K562 (cell line): ENCODE results near the gene C1orf105. TPM values are rescaled to one million over a fixed set of nuclear protein-coding genes. Genes with fewer than 3 reads are reported as not detected.

Experiments
- ETS1 ChIP-seq: conservative IDR thresholded peaks from 2 replicates; pipeline ENCODE4 v1.6.1; 2011; ENCODE audit warnings: low read depth, mild to moderate bottlenecking, low read length; ENCODE audit not compliant: control insufficient read depth
- HDAC1 ChIP-seq, 2 experiments: fragments of 450-650 bp; IDR thresholded peaks; 2 replicates each; pipeline ENCODE4 v1.6.1; 2016 to 2017; ENCODE audit warnings: inconsistent platforms in 1 of 2, mild to moderate bottlenecking in 1 of 2, moderate library complexity in 1 of 2
- PATZ1 ChIP-seq: fragments of 250-450 bp; sonication (Bioruptor Pico); IDR thresholded peaks from 2 replicates; pipeline ENCODE4 v1.5.0; 2020; ENCODE audit warnings: mild to moderate bottlenecking, borderline replicate concordance
- RAD21 ChIP-seq, 2 experiments: fragments of 250-450 bp in 1 of 2; fragments of 450-650 bp in 1 of 2; sonication (Bioruptor Pico) in 1 of 2; formaldehyde crosslinking in 1 of 2; IDR thresholded peaks in 1 of 2; conservative IDR thresholded peaks in 1 of 2; 2 replicates each; pipeline versions ENCODE4 v1.4.0 to v1.8.0; 2020 to 2022; ENCODE audit warnings: mild to moderate bottlenecking in 2 of 2, moderate library complexity in 1 of 2
- RERE ChIP-seq: sonication (generic); formaldehyde crosslinking; IDR thresholded peaks from 2 replicates; pipeline ENCODE4 v1.8.0; 2023; ENCODE audit warnings: missing genetic modification reagents, mild to moderate bottlenecking, borderline replicate concordance
- SMARCA5 ChIP-seq: fragments of 450-650 bp; IDR thresholded peaks from 2 replicates; pipeline ENCODE4 v1.6.1; 2016
- TAF15 ChIP-seq: fragments of 200-400 bp; formaldehyde crosslinking; IDR thresholded peaks from 2 replicates; pipeline ENCODE4 v1.6.1; 2017; ENCODE audit warnings: mild to moderate bottlenecking, low read depth, low read length, moderate library complexity
- ZBTB2 ChIP-seq: fragments of 450-650 bp; IDR thresholded peaks from 2 replicates; pipeline ENCODE4 v1.6.1; 2016; ENCODE audit warnings: antibody characterized with exemption
- ZHX1 ChIP-seq: fragments of 150-350 bp; conservative IDR thresholded peaks from 2 replicates; pipeline ENCODE4 v1.6.1; 2014; ENCODE audit warnings: low read length
- ZNF512 ChIP-seq: IDR thresholded peaks from 2 replicates; pipeline ENCODE4 v1.6.1; 2016; ENCODE audit warnings: missing genetic modification characterization, missing compliant biosample characterization
- ZNF79 ChIP-seq: fragments of 250-450 bp; sonication (Bioruptor Pico); IDR thresholded peaks from 2 replicates; pipeline ENCODE4 v1.4.0; 2020; ENCODE audit warnings: low read depth, mild to moderate bottlenecking, moderate library complexity
- ZSCAN32 ChIP-seq: fragments of 450-650 bp; formaldehyde crosslinking; IDR thresholded peaks from 2 replicates; pipeline ENCODE4 v1.4.0; 2020; ENCODE audit warnings: mild to moderate bottlenecking, moderate library complexity
- polyA plus RNA-seq, 8 experiments: library from polyadenylated mRNA; depleted of rRNA in 4 of 8; stranded (reverse) in 5 of 8; unstranded in 3 of 8; fragments of >200 nt; fragmentation: Nextera tagmentation in 2 of 8; fragmentation: Illumina TruSeq in 1 of 8; extraction: Ambion mirVana in 2 of 8; extraction: Trizol in 1 of 8; gene quantifications; 2 replicates each; pipeline versions ENCODE4 v1.2.1 to v1.2.3, GENCODE V29; 2011 to 2014; ENCODE audit warnings: inconsistent platforms in 1 of 8, missing spikeins in 1 of 8
- total RNA-seq, 7 experiments: library from RNA; depleted of rRNA in 6 of 7; stranded (reverse); fragments of >200 nt in 6 of 7; fragmentation: Illumina TruSeq in 2 of 7; extraction: Trizol in 2 of 7; gene quantifications; 2 replicates each; pipeline versions ENCODE4 v1.2.1 to v1.2.3, GENCODE V29; 2011 to 2021; ENCODE audit warnings: low replicate concordance in 1 of 7

C1orf105 gene
- total and polyA plus RNA-seq, 9 of the 15 experiments (the other 6 are each of a cell fraction or from before 2014, with no cell fraction given) = 0.08 TPM; not detected in 8

- no peak for TF ChIP-seq ZHX1
- TF ChIP-seq PATZ1 (CRISPR knock-in tag) = no peak
- no peak for TF ChIP-seq HDAC1 (IDR thresholded peaks at IDR 0.05)
- TF ChIP-seq ZBTB2 = no peak
- TF ChIP-seq SMARCA5 = no peak
- no peak for TF ChIP-seq RAD21 (CRISPR knock-in tag; conservative IDR thresholded peaks at IDR 0.05 in 1 of 2, IDR thresholded peaks at IDR 0.05 in 1 of 2)
- TF ChIP-seq ZNF512 (tag) = no peak
- no peak for TF ChIP-seq ZSCAN32 (CRISPR knock-in tag)
- TF ChIP-seq ZNF79 (CRISPR knock-in tag) = no peak
- no peak for TF ChIP-seq ETS1
- TF ChIP-seq RERE = no peak
- no peak for TF ChIP-seq TAF15
These were observed 10.5 kb upstream of the C1orf105 start (continued) for GRCh38 chr1:172410027-172410426.
